A549 (cell line): Measurements from ENCODE around the gene MAP7D1. TPM values are rescaled to one million over a fixed set of nuclear protein-coding genes. Genes with fewer than 3 reads are reported as not detected.

Experiments used
- ATAC-seq, 2 experiments: fragments of 200-7000 bp in 1 of 2; fragments of >200 bp in 1 of 2; cut with Nextera tagmentation in 1 of 2; cut with Tn5 transposase in 1 of 2; 3 replicates each; pipeline versions ENCODE4 v1.8.0 to v1.9.1; 2018 to 2020; ENCODE audit warnings: mild to moderate bottlenecking in 1 of 2, moderate library complexity in 1 of 2
- CTCF ChIA-PET: fragments of 300-600 bp; sonication (Branson Sonifier 250); formaldehyde crosslinking; extraction: SDS; loops from one replicate; lab custom pipeline; 2021; ENCODE audit warnings: antibody characterized with exemption, inconsistent platforms; lab: Yijun Ruan, JAX
- POLR2A ChIA-PET: fragments of 350-600 bp; formaldehyde crosslinking; extraction: SDS; loops from one replicate; lab custom pipeline; 2021; ENCODE audit warnings: antibody characterized with exemption, inconsistent platforms; lab: Yijun Ruan, JAX
- DNase-seq, 2 experiments: peaks; one replicate each; pipeline versions ENCODE4 v3.0.0 to v3.0.0-alpha.2; 2011 to 2016; ENCODE audit warnings: low read depth in 1 of 2, low spot score in 1 of 2
- FAIRE-seq: peaks from 2 replicates; lab custom pipeline; 2011; peaks lifted over from hg19 to GRCh38; lab: Jason Lieb, UNC
- H3K27ac ChIP-seq, 2 experiments: fragments of >200 bp; sonication (Bioruptor Twin); formaldehyde crosslinking; 3 replicates each; pipeline ENCODE4 v1.5.1; 2016 to 2017
- H3K4me1 ChIP-seq: fragments of >200 bp; sonication (Bioruptor Twin); formaldehyde crosslinking; 3 replicates; pipeline ENCODE4 v1.6.1; 2016
- H3K4me2 ChIP-seq: fragments of >200 bp; sonication (Bioruptor Twin); formaldehyde crosslinking; 3 replicates; pipeline ENCODE4 v1.6.1; 2016
- H3K4me3 ChIP-seq: fragments of >200 bp; sonication (Bioruptor Twin); formaldehyde crosslinking; 3 replicates; pipeline ENCODE4 v1.5.1; 2016
- H3K9me3 ChIP-seq: fragments of >200 bp; sonication (Bioruptor Twin); formaldehyde crosslinking; 3 replicates; pipeline ENCODE4 v1.6.1; 2016
- BHLHE40 ChIP-seq: IDR thresholded peaks from 2 replicates; pipeline ENCODE4 v1.6.1; 2012; ENCODE audit warnings: low read depth, low read length, inconsistent platforms
- CEBPB ChIP-seq, 2 experiments: fragments of >200 bp in 1 of 2; sonication (Bioruptor Twin) in 1 of 2; formaldehyde crosslinking in 1 of 2; IDR thresholded peaks; 2 replicates each; pipeline ENCODE4 v1.6.1; 2012 to 2016
- EP300 ChIP-seq, 2 experiments: fragments of >200 bp; sonication (Bioruptor Twin); formaldehyde crosslinking; IDR thresholded peaks; 2 replicates in 1 of 2; 3 replicates in 1 of 2; pipeline ENCODE4 v1.6.1; 2016 to 2017
- ESRRA ChIP-seq: fragments of 150-350 bp; IDR thresholded peaks from 2 replicates; pipeline ENCODE4 v1.6.1; 2014; ENCODE audit warnings: mild to moderate bottlenecking, low read length, borderline replicate concordance
- HOXA7 ChIP-seq: fragments of 250-450 bp; sonication (Bioruptor Pico); IDR thresholded peaks from 2 replicates; pipeline ENCODE4 v1.5.0; 2020; ENCODE audit warnings: mild to moderate bottlenecking, moderate library complexity
- KDM5A ChIP-seq: fragments of 200-600 bp; sonication (generic); IDR thresholded peaks from 2 replicates; pipeline ENCODE4 v1.6.1; 2016; ENCODE audit warnings: antibody characterized with exemption, mild to moderate bottlenecking
- MAZ ChIP-seq: fragments of 150-350 bp; IDR thresholded peaks from 2 replicates; pipeline ENCODE4 v1.6.1; 2014; ENCODE audit warnings: antibody characterized with exemption, low read depth, low read length, borderline replicate concordance
- MYC ChIP-seq: IDR thresholded peaks from 2 replicates; pipeline ENCODE4 v1.6.1; 2012; ENCODE audit warnings: mild to moderate bottlenecking, inconsistent platforms, low read length, improper control_type of control experiment, borderline replicate concordance
- PHF8 ChIP-seq: fragments of 200-600 bp; sonication (generic); IDR thresholded peaks from 2 replicates; pipeline ENCODE4 v1.6.1; 2016; ENCODE audit warnings: low read depth, mild to moderate bottlenecking, antibody characterized with exemption, moderate library complexity, borderline replicate concordance
- POLR2A ChIP-seq: IDR thresholded peaks from 2 replicates; pipeline ENCODE4 v1.6.1; 2012; ENCODE audit warnings: mild to moderate bottlenecking, low read length
- RNF2 ChIP-seq: fragments of 200-600 bp; sonication (generic); IDR thresholded peaks from 2 replicates; pipeline ENCODE4 v1.6.1; 2016; ENCODE audit warnings: low read depth, mild to moderate bottlenecking, antibody characterized with exemption, moderate library complexity, borderline replicate concordance
- TP53 ChIP-seq: fragments of 250-450 bp; sonication (Bioruptor Pico); IDR thresholded peaks from 2 replicates; pipeline ENCODE4 v1.5.0; 2021; ENCODE audit warnings: mild to moderate bottlenecking, moderate library complexity
- ZC3H11A ChIP-seq: fragments of 450-650 bp; IDR thresholded peaks from 2 replicates; pipeline ENCODE4 v1.6.1; 2014; ENCODE audit warnings: antibody characterized with exemption, mild to moderate bottlenecking
- ZSCAN20 ChIP-seq: fragments of 250-450 bp; sonication (Bioruptor Pico); IDR thresholded peaks from 2 replicates; pipeline ENCODE4 v1.8.0; 2022; ENCODE audit warnings: mild to moderate bottlenecking, moderate library complexity
- WGBS: methylation state at CpG from one replicate; pipeline ENCODE4 v1.1.6; 2017; ENCODE audit errors: missing lambda C conversion rate; 5-methylcytosine and 5-hydroxymethylcytosine counted together
- polyA plus RNA-seq, 4 experiments: library from polyadenylated mRNA; depleted of rRNA in 3 of 4; stranded (reverse); fragments of >200 nt; fragmentation: RNase III in 1 of 4; extraction: RNeasy Plus Mini Kit Qiagen cat#74134 plus additional on column Dnase treatment in 1 of 4; gene quantifications; 2 replicates in 3 of 4; 3 replicates in 1 of 4; pipeline ENCODE4 v1.2.3, GENCODE V29; 2011 to 2017
- TF ChIP-seq, protein P1 (sequence below): fragments of >200 bp; sonication (Bioruptor Twin); formaldehyde crosslinking; IDR thresholded peaks from 3 replicates; pipeline ENCODE4 v1.5.1; 2016
- TF ChIP-seq, protein P2 (sequence below): fragments of 250-450 bp; sonication (Bioruptor Pico); IDR thresholded peaks from 2 replicates; pipeline ENCODE4 v1.5.0; 2020; ENCODE audit warnings: low read depth, mild to moderate bottlenecking, moderate library complexity
- TF ChIP-seq, protein P3 (sequence below): fragments of >200 bp; sonication (Bioruptor Twin); formaldehyde crosslinking; IDR thresholded peaks from 2 replicates; pipeline ENCODE4 v1.6.1; 2016
- TF ChIP-seq, protein P4 (sequence below): fragments of 200-600 bp; sonication (generic); IDR thresholded peaks from 2 replicates; pipeline ENCODE4 v1.6.1; 2016; ENCODE audit warnings: antibody characterized with exemption, mild to moderate bottlenecking, moderate library complexity

Gene MAP7D1
- polyA plus RNA-seq, 2 of the 4 experiments (the other 2 are of a cell fraction): 16.4 to 74.9 TPM

DNA sequence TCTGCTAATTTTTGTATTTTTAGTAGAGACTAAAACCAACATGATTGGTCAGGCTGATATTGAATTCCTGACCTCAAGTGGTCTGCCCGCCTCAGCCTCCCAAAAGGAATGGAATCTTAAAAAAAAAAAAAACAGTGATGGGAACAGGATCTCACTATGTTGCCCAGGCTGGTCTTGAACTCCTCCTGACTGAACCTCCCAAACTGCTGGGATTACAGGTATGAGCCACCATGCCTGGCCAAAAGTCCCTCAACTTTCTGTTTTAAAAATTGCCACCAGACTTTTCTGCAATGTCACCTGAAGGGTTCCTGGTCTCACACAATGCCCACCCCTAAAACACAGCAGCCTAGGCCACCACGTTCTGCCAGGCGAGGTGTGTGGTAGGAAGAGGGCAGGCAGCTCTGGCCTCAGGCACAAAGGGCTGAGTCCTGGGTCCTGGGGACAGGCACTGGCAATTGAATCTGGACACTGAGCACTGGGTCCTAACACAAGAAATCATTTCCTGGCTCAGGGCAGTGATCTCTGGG is 47.1 kb downstream of the MAP7D1 start:
- 73% methylated on average over 3 of the region's 3 CpGs for WGBS
- TF ChIP-seq ESRRA: no peak
- TF ChIP-seq, protein P1, sequence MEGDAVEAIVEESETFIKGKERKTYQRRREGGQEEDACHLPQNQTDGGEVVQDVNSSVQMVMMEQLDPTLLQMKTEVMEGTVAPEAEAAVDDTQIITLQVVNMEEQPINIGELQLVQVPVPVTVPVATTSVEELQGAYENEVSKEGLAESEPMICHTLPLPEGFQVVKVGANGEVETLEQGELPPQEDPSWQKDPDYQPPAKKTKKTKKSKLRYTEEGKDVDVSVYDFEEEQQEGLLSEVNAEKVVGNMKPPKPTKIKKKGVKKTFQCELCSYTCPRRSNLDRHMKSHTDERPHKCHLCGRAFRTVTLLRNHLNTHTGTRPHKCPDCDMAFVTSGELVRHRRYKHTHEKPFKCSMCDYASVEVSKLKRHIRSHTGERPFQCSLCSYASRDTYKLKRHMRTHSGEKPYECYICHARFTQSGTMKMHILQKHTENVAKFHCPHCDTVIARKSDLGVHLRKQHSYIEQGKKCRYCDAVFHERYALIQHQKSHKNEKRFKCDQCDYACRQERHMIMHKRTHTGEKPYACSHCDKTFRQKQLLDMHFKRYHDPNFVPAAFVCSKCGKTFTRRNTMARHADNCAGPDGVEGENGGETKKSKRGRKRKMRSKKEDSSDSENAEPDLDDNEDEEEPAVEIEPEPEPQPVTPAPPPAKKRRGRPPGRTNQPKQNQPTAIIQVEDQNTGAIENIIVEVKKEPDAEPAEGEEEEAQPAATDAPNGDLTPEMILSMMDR: no peak
- no peak for TF ChIP-seq ZSCAN20 (CRISPR knock-in tag)
- no peak for TF ChIP-seq HOXA7
- TF ChIP-seq MYC: no peak
- TF ChIP-seq POLR2A: no peak
- TF ChIP-seq PHF8: no peak
- no peak for TF ChIP-seq MAZ
- TF ChIP-seq, protein P2, sequence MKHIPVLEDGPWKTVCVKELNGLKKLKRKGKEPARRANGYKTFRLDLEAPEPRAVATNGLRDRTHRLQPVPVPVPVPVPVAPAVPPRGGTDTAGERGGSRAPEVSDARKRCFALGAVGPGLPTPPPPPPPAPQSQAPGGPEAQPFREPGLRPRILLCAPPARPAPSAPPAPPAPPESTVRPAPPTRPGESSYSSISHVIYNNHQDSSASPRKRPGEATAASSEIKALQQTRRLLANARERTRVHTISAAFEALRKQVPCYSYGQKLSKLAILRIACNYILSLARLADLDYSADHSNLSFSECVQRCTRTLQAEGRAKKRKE (CRISPR knock-in tag): no peak
- TF ChIP-seq, protein P3, sequence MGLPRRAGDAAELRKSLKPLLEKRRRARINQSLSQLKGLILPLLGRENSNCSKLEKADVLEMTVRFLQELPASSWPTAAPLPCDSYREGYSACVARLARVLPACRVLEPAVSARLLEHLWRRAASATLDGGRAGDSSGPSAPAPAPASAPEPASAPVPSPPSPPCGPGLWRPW: no peak
- no peak for TF ChIP-seq ZC3H11A
- TF ChIP-seq, protein P4, sequence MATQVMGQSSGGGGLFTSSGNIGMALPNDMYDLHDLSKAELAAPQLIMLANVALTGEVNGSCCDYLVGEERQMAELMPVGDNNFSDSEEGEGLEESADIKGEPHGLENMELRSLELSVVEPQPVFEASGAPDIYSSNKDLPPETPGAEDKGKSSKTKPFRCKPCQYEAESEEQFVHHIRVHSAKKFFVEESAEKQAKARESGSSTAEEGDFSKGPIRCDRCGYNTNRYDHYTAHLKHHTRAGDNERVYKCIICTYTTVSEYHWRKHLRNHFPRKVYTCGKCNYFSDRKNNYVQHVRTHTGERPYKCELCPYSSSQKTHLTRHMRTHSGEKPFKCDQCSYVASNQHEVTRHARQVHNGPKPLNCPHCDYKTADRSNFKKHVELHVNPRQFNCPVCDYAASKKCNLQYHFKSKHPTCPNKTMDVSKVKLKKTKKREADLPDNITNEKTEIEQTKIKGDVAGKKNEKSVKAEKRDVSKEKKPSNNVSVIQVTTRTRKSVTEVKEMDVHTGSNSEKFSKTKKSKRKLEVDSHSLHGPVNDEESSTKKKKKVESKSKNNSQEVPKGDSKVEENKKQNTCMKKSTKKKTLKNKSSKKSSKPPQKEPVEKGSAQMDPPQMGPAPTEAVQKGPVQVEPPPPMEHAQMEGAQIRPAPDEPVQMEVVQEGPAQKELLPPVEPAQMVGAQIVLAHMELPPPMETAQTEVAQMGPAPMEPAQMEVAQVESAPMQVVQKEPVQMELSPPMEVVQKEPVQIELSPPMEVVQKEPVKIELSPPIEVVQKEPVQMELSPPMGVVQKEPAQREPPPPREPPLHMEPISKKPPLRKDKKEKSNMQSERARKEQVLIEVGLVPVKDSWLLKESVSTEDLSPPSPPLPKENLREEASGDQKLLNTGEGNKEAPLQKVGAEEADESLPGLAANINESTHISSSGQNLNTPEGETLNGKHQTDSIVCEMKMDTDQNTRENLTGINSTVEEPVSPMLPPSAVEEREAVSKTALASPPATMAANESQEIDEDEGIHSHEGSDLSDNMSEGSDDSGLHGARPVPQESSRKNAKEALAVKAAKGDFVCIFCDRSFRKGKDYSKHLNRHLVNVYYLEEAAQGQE: no peak
- TF ChIP-seq BHLHE40: no peak
- TF ChIP-seq KDM5A: no peak
- no peak for TF ChIP-seq TP53 (CRISPR knock-in tag)
- CTCF ChIA-PET: interaction anchor here (0.6 to 1.0 kb wide), 2 partner anchors 15 to 242 kb away, joined by 3 to 4 read pairs; no protein-coding TSS in a partner anchor
- DNase-seq (no peak), FAIRE-seq (no peak), ATAC-seq (no peak)
- H3K4me3 ChIP-seq: no peak overlapping the region
- H3K4me1 ChIP-seq: peaks cover 63% of the 10 kb centered on the region
- H3K9me3 ChIP-seq: no peaks in the 10 kb centered on the region
- peak overlapping the region; percentile 52 for H3K4me2 ChIP-seq
- POLR2A ChIA-PET: interaction anchor here (1.2 kb wide), 1 partner anchor 21 kb away, joined by 4 read pairs; the partner anchor contains the start of gene THRAP3
- H3K27ac ChIP-seq: peak overlapping the region; percentile 73 to 85

DNA sequence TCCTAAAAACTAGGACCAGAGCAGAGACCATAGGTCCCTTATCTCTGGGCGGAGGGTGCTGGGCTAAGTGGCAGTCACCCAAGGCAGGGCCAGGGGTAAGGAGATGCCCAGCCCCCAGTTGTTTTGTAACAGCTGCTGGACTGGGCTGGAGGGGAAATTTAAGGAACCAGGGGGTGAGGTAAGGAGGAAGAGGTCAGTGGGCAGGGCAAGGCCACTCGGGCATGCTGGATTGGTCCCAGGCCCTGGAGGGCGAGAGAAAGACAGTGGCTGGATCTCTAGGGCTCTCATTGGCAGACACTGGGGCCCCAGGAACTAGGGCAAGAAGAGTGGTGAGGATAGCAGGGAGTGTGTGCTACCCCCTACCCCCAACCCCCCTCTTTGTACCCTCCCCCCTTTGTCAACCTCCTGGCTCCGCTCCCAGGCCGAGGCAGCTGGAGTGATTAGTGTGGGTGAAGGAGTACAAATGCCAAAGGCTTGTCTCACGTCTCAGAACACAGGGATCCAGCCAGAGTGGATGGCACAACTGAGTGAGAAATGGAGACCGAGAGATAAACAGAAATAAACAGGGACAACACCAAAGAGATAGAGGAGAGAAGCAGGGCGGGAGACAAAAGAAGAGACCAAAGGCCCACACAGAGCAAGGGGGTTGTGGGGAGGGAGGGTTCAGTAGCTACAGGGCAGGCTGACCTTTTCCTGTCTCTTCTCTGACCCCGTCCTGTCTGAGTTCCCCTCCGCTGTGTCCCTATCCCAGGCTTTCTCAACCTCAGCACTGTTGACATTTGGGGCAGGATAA is 47.8 kb downstream of the MAP7D1 start:
- FAIRE-seq (no peak), ATAC-seq (peak; percentile 86 to 91)
- CTCF ChIA-PET: no interaction called here

More for the DNA sequence above, 47.8 kb downstream of the MAP7D1 start:
- Histone ChIP-seq H3K4me2 (peak overlapping the region; percentile 52), H3K27ac (peak overlapping the region; percentile 73 to 85), H3K9me3 (no peaks in the 10 kb centered on the region), H3K4me3 (no peak overlapping the region), H3K4me1 (peaks cover 63% of the 10 kb centered on the region)
- peak in 1 of 2 experiments; percentile 70 for DNase-seq
- TF ChIP-seq RNF2 (no peak), EP300 (IDR thresholded peaks at IDR 0.05) (0 out of 5 replicates have a peak, but pooled peaks of 1 of the 2 experiments have one; percentile 23), CEBPB (IDR thresholded peaks at IDR 0.05) (peak in 1 of 2 experiments; percentile 37; a peak in 1 of 4 replicates)
- WGBS: 29% methylated on average over 10 of the region's 10 CpGs
- POLR2A ChIA-PET: interaction anchor here (1.2 kb wide), 1 partner anchor 21 kb away, joined by 4 read pairs; the partner anchor contains the start of gene THRAP3
